GM18951 (cell line): Measurements from ENCODE around the gene SIRT7.

Experiments used
- POLR2A ChIP-seq: IDR thresholded peaks from 4 replicates; pipeline ENCODE4 v1.6.1; 2011; ENCODE audit warnings: mild to moderate bottlenecking; ENCODE audit not compliant: insufficient read length, insufficient read depth; ENCODE audit errors: extremely low read depth
- in situ Hi-C: fragments of 300-500 bp; cut with MboI; formaldehyde crosslinking; loops from one replicate; pipeline ENCODE4 v1.12.0; 2022; ENCODE audit warnings: low sequenced_read_pairs, mixed read lengths, inconsistent platforms; ENCODE audit not compliant: unreplicated experiment

SIRT7 gene

GRCh38 chr17:81948635-81949378 lies 30.8 kb upstream of the SIRT7 start:
- in situ Hi-C loops = no loop called here
- no peak for TF ChIP-seq POLR2A

GRCh38 chr17:81947189-81947588 lies 29.2 kb upstream of the SIRT7 start, which contains the start of gene MYADML2:
MYADML2 (minus strand) TSS chr17:81947233; CDS start chr17:81941741, 5,492 bp downstream.
- TF ChIP-seq POLR2A = no peak
- in situ Hi-C loops = no loop called here

GRCh38 chr17:81944858-81945257 lies 26.9 kb upstream of the SIRT7 start:
- in situ Hi-C loops = no loop called here
- no peak for TF ChIP-seq POLR2A

- in situ Hi-C loops = no loop called here
- TF ChIP-seq POLR2A = no peak
Measured at GRCh38 chr17:81942167-81942553, 24.2 kb upstream of the SIRT7 start.

GRCh38 chr17:81941484-81942166 lies 23.6 kb upstream of the SIRT7 start:
- no peak for TF ChIP-seq POLR2A
- in situ Hi-C loops = no loop called here

GRCh38 chr17:81940538-81941483 lies 22.8 kb upstream of the SIRT7 start:
- in situ Hi-C loops = no loop called here
- no peak for TF ChIP-seq POLR2A

- in situ Hi-C loops = no loop called here
- TF ChIP-seq POLR2A = no peak
Measured at GRCh38 chr17:81939881-81940385, 22.0 kb upstream of the SIRT7 start.

GRCh38 chr17:81939218-81939617 lies 21.2 kb upstream of the SIRT7 start:
- TF ChIP-seq POLR2A = no peak
- in situ Hi-C loops = no loop called here

GRCh38 chr17:81935709-81936084 lies 17.7 kb upstream of the SIRT7 start:
- in situ Hi-C loops = no loop called here
- TF ChIP-seq POLR2A = no peak

GRCh38 chr17:81934850-81935708 lies 17.1 kb upstream of the SIRT7 start:
- in situ Hi-C loops = no loop called here
- no peak for TF ChIP-seq POLR2A

GRCh38 chr17:81934098-81934757 lies 16.3 kb upstream of the SIRT7 start:
- TF ChIP-seq POLR2A = no peak
- in situ Hi-C loops = no loop called here
